Ramos (cell line): ENCODE data around the gene MAML3.
"Not testable (repeated sequence)": the region's sequence is repeated elsewhere in the genome, so short reads cannot be mapped to it uniquely, and the experiment has no call there.

Experiments used
- in situ Hi-C: fragments of 300-500 bp; cut with MboI; formaldehyde crosslinking; loops from one replicate; pipeline ENCODE4 v1.14.3; 2022; ENCODE audit warnings: low sequenced_read_pairs; ENCODE audit not compliant: unreplicated experiment

The MAML3 gene

GRCh38 chr4:139726615-139727014 lies 427.4 kb downstream of the MAML3 start:
- in situ Hi-C loops: no loop called here

GRCh38 chr4:139725236-139725635 lies 428.7 kb downstream of the MAML3 start:
- in situ Hi-C loops: no loop called here

- in situ Hi-C loops: no loop called here
These were observed 432.2 kb downstream of the MAML3 start for GRCh38 chr4:139721789-139722188.

- in situ Hi-C loops: no loop called here
These were observed 433.2 kb downstream of the MAML3 start for GRCh38 chr4:139720806-139721205.

- in situ Hi-C loops: no loop called here
These were observed 434.4 kb downstream of the MAML3 start for GRCh38 chr4:139719381-139720101.

- in situ Hi-C loops: no loop called here
These were observed 435.2 kb downstream of the MAML3 start for GRCh38 chr4:139718833-139719232.

GRCh38 chr4:139718358-139718757 lies 435.6 kb downstream of the MAML3 start:
- in situ Hi-C loops: no loop called here

GRCh38 chr4:139715746-139716391 lies 438.1 kb downstream of the MAML3 start:
- in situ Hi-C loops: no loop called here

- in situ Hi-C loops: no loop called here
These were observed 441.1 kb downstream of the MAML3 start for GRCh38 chr4:139712882-139713281.

- in situ Hi-C loops: no loop called here
These were observed 442.5 kb downstream of the MAML3 start for GRCh38 chr4:139711461-139711860.

- in situ Hi-C loops: no loop called here
These were observed 443.9 kb downstream of the MAML3 start for GRCh38 chr4:139710073-139710472.

GRCh38 chr4:139709660-139710059 lies 444.3 kb downstream of the MAML3 start:
- in situ Hi-C loops: no loop called here

- in situ Hi-C loops: no loop called here
These were observed 449.0 kb downstream of the MAML3 start for GRCh38 chr4:139704915-139705485.

- in situ Hi-C loops: no loop called here
These were observed 453.4 kb downstream of the MAML3 start for GRCh38 chr4:139700568-139700967.

- in situ Hi-C loops: not testable (repeated sequence)
These were observed 455.6 kb downstream of the MAML3 start for GRCh38 chr4:139698167-139698925.

- in situ Hi-C loops: no loop called here
These were observed 457.5 kb downstream of the MAML3 start for GRCh38 chr4:139696491-139696890.

GRCh38 chr4:139694522-139695107 lies 459.4 kb downstream of the MAML3 start:
- in situ Hi-C loops: no loop called here

- in situ Hi-C loops: no loop called here
These were observed 461.5 kb downstream of the MAML3 start for GRCh38 chr4:139692309-139693012.

GRCh38 chr4:139690419-139690818 lies 463.6 kb downstream of the MAML3 start:
- in situ Hi-C loops: no loop called here
